ENCODE results near the gene EBF4.

DNA sequence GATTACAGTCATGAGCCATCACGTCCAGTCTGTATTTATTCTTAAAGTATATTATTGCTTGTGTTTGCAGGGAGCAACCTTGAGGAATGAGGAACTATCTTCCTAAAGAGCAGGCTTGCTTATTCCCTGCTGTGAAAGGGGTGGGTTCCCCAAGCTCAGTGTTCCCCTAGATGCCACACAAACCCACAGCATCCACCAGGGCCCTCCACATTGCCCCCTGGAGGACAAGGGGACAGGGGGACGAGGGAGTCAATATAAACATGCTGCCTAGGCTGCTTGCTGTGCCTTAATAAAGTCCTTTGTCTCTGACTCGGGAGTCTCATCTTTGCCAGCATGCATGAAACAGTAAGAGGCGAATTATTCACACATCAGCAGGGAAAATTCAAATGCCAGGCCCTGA, 20.6 kb upstream of the EBF4 start:
- TF ChIP-seq, protein P1, sequence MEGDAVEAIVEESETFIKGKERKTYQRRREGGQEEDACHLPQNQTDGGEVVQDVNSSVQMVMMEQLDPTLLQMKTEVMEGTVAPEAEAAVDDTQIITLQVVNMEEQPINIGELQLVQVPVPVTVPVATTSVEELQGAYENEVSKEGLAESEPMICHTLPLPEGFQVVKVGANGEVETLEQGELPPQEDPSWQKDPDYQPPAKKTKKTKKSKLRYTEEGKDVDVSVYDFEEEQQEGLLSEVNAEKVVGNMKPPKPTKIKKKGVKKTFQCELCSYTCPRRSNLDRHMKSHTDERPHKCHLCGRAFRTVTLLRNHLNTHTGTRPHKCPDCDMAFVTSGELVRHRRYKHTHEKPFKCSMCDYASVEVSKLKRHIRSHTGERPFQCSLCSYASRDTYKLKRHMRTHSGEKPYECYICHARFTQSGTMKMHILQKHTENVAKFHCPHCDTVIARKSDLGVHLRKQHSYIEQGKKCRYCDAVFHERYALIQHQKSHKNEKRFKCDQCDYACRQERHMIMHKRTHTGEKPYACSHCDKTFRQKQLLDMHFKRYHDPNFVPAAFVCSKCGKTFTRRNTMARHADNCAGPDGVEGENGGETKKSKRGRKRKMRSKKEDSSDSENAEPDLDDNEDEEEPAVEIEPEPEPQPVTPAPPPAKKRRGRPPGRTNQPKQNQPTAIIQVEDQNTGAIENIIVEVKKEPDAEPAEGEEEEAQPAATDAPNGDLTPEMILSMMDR (IDR thresholded peaks at IDR 0.05) = no peak
- no peak for TF ChIP-seq EZH2 (IDR thresholded peaks at IDR 0.05; ENCODE audit: borderline replicate concordance, insufficient read depth, low read depth, low read length, poor library complexity, severe bottlenecking)
